K562 (cell line): ENCODE measurements around the gene KIF18B.

ENCODE experiments used
- BACH1 ChIP-seq: fragments of 200-800 bp; sonication (Bioruptor generic); IDR thresholded peaks from 2 replicates; pipeline ENCODE4 v1.6.1; 2016; ENCODE audit warnings: missing genetic modification characterization, missing compliant biosample characterization
- CBX1 ChIP-seq: sonication (generic); IDR thresholded peaks from 2 replicates; pipeline ENCODE4 v1.6.1; 2016; ENCODE audit warnings: antibody characterized with exemption, low read depth, mild to moderate bottlenecking
- EP400 ChIP-seq: fragments of 450-650 bp; IDR thresholded peaks from 2 replicates; pipeline ENCODE4 v1.6.1; 2017; ENCODE audit warnings: antibody characterized with exemption, mild to moderate bottlenecking, moderate library complexity
- ILK ChIP-seq: fragments of 450-650 bp; IDR thresholded peaks from 2 replicates; pipeline ENCODE4 v1.6.1; 2016; ENCODE audit warnings: missing genetic modification characterization, low read depth, mild to moderate bottlenecking, missing compliant biosample characterization, moderate library complexity, borderline replicate concordance
- POLR2A ChIP-seq: fragments of 450-650 bp; conservative IDR thresholded peaks from 2 replicates; pipeline ENCODE4 v1.6.1; 2016
- ZNF224 ChIP-seq: sonication (generic); formaldehyde crosslinking; IDR thresholded peaks from 2 replicates; pipeline ENCODE4 v1.8.0; 2022; ENCODE audit warnings: mild to moderate bottlenecking, missing genetic modification reagents
- ZNF263 ChIP-seq: sonication (generic); formaldehyde crosslinking; IDR thresholded peaks from 2 replicates; pipeline ENCODE4 v1.8.0; 2022; ENCODE audit warnings: mild to moderate bottlenecking, missing genetic modification reagents, borderline replicate concordance
- ZNF551 ChIP-seq: fragments of 250-450 bp; sonication (Bioruptor Pico); IDR thresholded peaks from 2 replicates; pipeline ENCODE4 v1.5.0; 2021; ENCODE audit warnings: mild to moderate bottlenecking, moderate library complexity
- ZNF77 ChIP-seq: fragments of 250-450 bp; sonication (Bioruptor Pico); IDR thresholded peaks from 2 replicates; pipeline ENCODE4 v1.5.0; 2020
- ZSCAN32 ChIP-seq: fragments of 450-650 bp; formaldehyde crosslinking; IDR thresholded peaks from 2 replicates; pipeline ENCODE4 v1.4.0; 2020; ENCODE audit warnings: mild to moderate bottlenecking, moderate library complexity
- TF ChIP-seq, protein P1 (sequence below): sonication (generic); formaldehyde crosslinking; IDR thresholded peaks from 2 replicates; pipeline ENCODE4 v1.5.0; 2020; ENCODE audit warnings: missing genetic modification reagents

GRCh38 chr17:44933824-44934744, 13.5 kb downstream of the KIF18B start:
- TF ChIP-seq ILK (tag): no peak
- TF ChIP-seq ZNF551 (CRISPR knock-in tag): no peak
- TF ChIP-seq, protein P1, sequence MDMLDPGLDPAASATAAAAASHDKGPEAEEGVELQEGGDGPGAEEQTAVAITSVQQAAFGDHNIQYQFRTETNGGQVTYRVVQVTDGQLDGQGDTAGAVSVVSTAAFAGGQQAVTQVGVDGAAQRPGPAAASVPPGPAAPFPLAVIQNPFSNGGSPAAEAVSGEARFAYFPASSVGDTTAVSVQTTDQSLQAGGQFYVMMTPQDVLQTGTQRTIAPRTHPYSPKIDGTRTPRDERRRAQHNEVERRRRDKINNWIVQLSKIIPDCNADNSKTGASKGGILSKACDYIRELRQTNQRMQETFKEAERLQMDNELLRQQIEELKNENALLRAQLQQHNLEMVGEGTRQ (CRISPR knock-in tag): no peak
- TF ChIP-seq ZSCAN32 (CRISPR knock-in tag): no peak
- TF ChIP-seq ZNF263 (CRISPR knock-in tag): no peak
- TF ChIP-seq BACH1 (tag): no peak
- no peak for TF ChIP-seq ZNF77
- no peak for TF ChIP-seq EP400
- TF ChIP-seq POLR2A: no peak
- TF ChIP-seq CBX1: no peak
- no peak for TF ChIP-seq ZNF224 (CRISPR knock-in tag)
